ENCODE measurements around the gene EPSTI1. TPM values are rescaled to one million over a fixed set of nuclear protein-coding genes. Genes with fewer than 3 reads are reported as not detected.
"Not testable (repeated sequence)": the region's sequence is repeated elsewhere in the genome, so short reads cannot be mapped to it uniquely, and the experiment has no call there.

The EPSTI1 gene
- polyA plus RNA-seq, 3 donors: 2.7 to 10.5 (median 3.7) TPM

DNA sequence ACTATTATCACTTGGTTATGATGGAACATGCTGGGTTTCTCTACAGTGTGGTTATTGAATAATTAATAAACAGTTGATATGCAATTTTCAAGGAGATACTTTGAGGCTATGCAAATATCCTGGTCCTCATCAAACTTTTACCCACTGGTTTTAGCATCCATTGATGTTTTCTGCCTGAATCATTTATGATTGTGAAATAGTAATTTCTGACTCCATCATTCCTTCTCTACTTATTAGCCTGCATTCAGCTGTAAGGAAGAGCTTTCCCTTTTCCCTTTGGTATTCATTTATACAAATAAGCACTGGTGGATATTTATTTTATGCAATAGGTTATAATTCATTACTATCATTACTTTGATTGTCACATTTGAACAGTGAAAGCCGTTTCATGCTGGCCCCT lies 17.5 kb upstream of the EPSTI1 start:
- 85 to 89% (median 88%) methylated on average over 1 of the region's 1 CpG for WGBS, 3 donors
- no peak overlapping the region for H3K27ac ChIP-seq (ENCODE audit: low read depth, low read length)

DNA sequence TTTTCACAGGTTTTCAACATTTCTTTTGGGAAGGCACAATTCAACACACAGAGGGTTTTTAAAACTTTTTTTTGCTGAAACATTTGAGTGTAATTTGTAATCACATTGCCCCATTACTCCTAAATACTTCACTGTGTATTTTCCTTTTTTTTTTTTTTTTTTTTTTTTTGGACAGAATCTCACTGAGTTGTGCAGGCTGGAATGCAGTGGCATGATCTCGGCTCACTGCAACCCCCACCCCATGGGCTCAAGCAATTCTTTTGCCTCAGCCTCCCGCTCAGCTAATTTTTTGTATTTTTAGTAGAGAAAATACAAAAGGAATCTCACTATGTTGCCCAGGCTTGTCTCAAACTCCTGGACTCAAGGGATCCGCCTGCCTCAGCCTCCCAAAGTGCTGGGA lies 16.6 kb upstream of the EPSTI1 start:
- H3K27ac ChIP-seq (ENCODE audit: low read depth, low read length): no peak overlapping the region
- WGBS, 3 donors: 91 to 97% (median 94%) methylated on average over 3 of the region's 3 CpGs

DNA sequence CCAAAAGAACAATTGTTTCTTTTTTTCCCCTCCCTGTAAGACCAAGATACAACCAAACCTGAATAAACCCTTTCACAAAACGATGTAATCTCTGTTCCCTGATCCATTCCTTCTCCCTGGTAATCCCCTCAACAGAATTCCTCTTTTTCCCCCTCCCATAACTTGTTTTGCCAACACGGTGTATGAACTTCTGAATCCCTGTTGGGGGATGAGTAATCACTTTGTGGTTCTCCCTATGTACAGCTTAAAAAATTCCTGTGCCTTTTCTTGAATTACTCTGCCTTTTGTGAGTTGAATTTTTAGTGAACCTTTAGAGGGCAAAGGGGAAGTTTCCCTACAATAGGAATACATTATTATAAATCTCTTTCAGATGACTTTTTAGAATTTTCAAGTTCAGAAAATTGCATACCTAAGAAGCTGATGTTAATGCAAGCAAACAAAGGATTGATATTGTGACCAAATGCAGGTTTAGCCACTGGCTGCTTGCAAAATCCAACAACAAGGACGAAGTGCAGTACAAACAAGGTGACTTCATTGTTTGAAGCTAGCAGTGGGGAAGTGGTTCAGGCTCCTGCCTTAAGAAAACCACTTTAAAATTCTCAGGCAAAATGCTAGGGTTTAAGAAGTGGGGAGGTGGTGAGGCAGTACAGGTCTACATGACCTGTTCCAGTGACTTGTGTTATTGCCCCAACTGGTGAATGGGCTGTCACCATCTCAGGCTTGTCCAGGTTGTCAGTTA lies 15.0 kb upstream of the EPSTI1 start:
- WGBS, 3 donors: 40 to 54% (median 48%) methylated on average over 3 of the region's 3 CpGs
- no peak overlapping the region for H3K27ac ChIP-seq (ENCODE audit: low read depth, low read length)

DNA sequence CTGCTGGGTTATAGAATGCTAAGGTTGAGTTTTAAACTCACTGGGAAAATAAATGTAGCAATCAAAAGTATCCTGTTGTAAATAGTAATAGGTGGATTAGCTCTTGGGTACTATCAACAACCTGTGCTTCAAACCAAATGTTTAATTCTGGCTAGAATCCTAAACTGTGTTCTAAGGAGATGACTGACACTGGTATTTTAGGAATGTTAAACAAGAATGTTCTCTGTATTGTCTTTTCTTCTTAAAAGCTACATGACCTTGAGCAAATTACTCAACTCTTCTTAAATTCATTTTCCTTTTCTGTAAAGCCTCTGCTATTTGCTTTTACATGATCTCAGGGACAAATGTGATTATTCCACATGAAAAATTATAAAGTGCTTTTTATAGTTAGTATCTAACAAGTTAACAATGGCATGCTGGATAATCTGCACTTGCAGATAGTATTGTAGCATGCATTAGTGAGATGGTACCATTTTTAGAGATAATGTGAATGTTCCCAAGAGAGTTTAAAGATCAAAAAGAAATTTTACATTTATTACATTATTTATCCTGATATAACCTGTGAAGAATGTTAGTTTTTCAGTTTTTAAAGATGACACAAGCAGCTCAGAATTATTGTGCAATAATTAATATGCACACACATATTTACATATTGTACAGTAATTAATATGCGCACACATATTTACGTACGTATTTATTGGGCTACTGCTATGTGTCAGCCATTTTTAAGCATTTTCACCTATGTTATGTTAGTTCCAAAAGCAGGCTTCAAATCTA lies 13.6 kb upstream of the EPSTI1 start:
- H3K27ac ChIP-seq (ENCODE audit: low read depth, low read length): no peak overlapping the region
- WGBS, 3 donors: 92 to 97% (median 97%) methylated on average over 3 of the region's 3 CpGs

DNA sequence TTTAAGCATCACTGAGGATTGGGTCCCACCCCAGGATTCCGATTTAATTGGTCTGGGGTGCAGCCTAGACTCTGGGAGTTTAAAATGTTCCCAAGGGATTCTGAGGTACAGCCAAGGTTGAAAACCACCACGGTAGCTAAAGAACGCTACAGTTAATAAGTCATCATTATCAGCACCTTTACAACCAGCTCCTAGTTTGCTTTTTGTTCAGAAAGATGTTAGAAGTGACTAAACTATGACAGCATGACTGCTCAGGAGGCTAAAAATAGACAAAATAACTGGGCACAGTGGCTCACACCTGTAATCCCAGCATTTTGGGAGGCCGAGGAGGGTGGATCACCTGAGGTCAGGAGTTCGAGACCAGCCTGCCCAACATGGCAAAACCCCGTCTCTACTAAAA lies 11.7 kb upstream of the EPSTI1 start:
- H3K27ac ChIP-seq (ENCODE audit: low read depth, low read length): no peak overlapping the region
- WGBS, 3 donors: 95 to 96% (median 96%) methylated on average over 6 of the region's 6 CpGs

DNA sequence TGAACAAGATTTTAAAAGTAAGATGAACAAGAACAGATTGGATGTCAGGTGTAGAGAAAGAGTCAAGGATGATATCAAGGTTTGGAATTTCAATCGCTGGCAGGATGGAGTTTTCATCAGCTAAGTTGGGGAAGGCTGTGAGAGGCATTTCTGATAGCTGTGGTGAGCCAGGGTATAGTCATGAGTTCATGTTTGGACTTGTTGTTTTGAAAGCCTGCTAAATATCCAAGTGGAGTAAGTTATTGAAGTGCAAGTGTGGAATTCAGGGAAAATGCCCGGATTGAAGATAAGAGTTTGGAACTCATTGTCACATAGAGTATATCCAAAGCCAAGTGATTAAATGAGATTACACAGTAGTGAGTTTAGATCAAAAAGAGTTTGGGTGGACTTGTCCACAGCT lies 11.0 kb upstream of the EPSTI1 start:
- 87 to 99% (median 92%) methylated on average over 2 of the region's 2 CpGs for WGBS, 3 donors
- H3K27ac ChIP-seq (ENCODE audit: low read depth, low read length): no peak overlapping the region

DNA sequence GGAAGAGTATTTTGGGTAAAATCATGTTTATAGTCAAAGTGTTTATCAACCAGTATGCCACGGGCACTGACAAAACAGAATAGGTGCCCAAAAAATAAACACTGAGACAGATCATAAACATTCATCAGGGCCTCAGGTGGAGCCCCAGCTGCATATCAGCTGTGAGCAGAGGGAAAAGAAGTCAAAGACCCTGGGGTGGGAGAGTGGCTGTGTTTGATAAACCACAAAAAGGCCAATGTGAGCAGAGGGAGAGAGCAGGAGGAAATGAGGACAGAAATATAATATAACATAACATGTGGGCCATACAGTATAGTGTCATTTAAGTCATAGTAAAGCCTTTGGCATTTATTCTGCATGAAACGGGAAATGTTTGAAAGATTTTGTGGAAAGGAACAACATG lies 10.0 kb upstream of the EPSTI1 start:
- WGBS, 3 donors: 78 to 92% (median 90%) methylated on average over 2 of the region's 2 CpGs
- H3K27ac ChIP-seq (ENCODE audit: low read depth, low read length): no peak overlapping the region

DNA sequence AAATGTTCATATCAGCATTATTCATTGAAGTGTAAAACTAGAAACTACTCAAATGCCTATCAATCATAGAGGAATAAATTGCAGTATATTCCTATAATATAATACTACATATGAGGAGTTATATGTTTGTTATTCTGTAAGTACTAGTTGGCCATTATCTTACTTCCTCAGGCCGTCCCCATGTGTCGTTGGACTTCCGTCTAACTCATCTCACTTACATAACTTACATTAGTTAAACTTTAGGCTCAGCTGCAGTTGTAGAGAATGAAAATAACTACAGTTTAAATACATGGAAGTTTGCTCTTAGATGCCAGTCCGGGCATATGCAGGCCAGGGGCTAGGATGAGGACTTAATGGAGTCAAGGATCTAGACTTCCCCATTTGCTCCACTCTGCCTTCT lies 8.6 kb upstream of the EPSTI1 start:
- 48 to 73% (median 49%) methylated on average over 4 of the region's 4 CpGs for WGBS, 3 donors
- H3K27ac ChIP-seq (ENCODE audit: low read depth, low read length): no peak overlapping the region

DNA sequence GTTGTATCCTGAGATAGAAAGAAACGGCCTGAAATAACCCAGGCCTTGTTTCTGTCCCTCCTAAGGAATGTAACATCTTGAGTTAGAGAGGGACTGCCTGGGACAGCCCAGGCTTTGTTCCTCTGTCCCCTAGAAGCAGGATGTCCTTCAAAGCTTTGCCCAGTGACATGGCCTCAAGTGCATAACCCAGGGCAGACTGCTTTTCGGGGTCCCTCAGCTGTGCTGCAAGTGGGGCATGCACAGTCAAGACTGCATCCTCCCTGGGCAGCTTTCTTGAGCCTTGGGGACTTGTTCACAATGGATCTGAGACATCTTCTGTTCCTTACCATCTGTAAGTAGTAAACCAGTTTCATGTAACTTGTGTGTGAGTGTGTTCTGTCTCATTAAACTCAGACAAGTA lies 7.5 kb upstream of the EPSTI1 start:
- no peak overlapping the region for H3K27ac ChIP-seq (ENCODE audit: low read depth, low read length)
- 70 to 87% (median 73%) methylated on average over 2 of the region's 2 CpGs for WGBS, 3 donors

DNA sequence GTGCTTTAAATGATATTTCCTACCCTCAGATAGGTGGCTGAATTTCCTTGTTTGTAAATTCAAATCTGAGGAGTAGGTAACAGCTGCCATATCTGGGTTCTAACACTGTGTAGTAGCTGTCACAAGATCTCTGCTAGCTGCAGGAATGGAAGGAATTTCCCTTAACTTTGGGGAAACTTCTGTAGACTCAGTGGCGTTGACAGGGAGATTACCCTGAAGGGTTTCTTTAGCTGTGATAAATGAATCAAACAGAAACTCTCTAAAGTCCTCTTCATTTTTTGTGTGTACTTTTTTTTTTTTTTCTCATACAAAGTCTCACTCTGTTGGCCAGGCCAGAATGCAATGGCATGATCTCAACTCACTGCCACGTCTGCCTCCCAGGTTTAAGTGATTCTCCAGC lies 5.3 kb upstream of the EPSTI1 start:
- no peak overlapping the region for H3K27ac ChIP-seq (ENCODE audit: low read depth, low read length)
- 90 to 96% (median 91%) methylated on average over 2 of the region's 2 CpGs for WGBS, 3 donors

DNA sequence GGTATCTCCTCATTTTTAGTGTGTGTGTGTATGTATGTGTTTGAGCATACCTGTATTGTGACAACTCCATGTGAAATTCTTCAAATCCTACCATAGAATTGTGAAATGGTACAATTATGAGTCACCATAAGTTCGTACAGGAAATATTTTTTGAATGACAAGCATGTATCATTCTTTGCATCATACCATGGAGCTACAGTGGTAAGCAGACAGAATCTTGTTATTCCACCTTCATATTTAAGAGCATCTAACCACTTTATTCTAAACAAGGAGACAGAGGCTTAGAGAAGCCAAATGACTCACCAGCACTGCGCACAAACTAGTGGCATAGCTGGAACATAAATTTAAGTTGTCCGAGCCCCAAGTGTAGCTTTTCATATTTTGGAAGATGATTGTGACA lies 4.5 kb upstream of the EPSTI1 start:
- 77 to 85% (median 81%) methylated on average over 3 of the region's 3 CpGs for WGBS, 3 donors
- H3K27ac ChIP-seq (ENCODE audit: low read depth, low read length): no peak overlapping the region

DNA sequence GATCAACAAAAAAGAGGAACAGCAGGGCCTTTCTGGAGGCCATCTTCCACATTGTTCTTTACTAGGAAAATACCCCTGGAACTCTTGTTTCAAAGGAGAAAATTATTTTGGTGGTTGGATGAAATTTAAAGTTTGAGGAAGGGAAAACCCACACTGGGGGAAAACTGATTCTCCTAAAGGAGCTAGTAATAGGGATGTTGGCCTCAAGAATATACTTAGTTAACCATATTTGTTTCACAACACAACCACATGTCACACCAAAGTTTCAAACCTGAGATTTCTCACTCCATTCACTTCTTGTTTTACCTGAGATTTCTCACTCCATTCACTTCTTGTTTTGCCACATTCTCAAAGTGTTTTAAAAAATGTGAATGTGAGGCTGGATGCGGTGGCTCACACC lies 2.8 kb upstream of the EPSTI1 start:
- 96% methylated on average over 1 of the region's 1 CpG for WGBS, 3 donors
- H3K27ac ChIP-seq (ENCODE audit: low read depth, low read length): no peak overlapping the region

DNA sequence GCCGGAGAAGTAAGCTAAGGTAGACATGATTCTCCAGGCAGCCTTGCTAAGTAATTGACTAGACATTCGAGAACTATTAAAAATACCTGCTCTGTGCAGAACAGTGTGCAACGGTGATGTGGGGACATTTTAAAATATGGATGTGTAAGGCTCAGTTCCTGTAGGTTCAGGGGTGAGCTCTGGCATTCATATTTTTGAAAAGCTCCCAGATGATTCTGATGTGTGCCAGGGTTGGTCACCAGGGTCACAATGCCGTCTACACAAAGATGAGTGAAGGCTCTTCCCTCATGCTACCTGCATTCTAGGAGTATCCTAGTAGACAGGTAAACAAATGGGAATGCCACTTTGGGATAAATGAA lies 702 bp upstream of the EPSTI1 start:
- no peak overlapping the region for H3K27ac ChIP-seq (ENCODE audit: low read depth, low read length)
- WGBS, 3 donors: 37 to 55% (median 46%) methylated on average over 4 of the region's 4 CpGs

DNA sequence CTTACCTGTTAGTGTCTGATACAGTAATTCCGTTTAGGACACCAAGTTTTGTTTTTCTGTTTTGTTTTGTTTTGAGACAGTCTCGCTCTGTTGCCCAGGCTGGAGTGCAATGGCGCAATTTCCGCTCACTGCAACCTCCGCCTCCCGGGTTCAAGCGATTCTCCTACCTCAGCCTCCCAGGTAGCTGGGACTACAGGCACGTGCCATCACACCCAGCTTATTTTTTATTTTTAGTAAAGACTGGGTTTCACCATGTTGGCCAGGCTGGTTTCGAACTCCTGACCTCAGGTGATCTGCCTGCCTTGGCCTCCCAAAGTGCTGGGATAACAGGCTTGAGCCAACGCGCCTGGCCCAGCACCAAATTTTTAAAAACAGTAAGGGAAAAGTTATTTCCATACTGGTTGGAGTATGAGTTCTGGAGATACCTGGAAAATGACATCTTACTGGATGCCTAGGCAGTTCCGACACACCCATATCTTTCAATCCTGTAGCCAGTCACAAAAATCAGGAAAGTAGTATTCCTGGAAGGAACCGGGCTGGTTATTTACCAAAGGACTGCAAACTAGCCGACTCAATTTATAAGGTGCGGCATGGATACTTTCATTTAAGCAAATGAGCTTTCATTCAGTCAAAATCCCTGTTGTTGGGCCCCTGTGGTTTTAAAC lies 676 bp downstream of the EPSTI1 start:
- 54 to 71% (median 56%) methylated on average over 15 of the region's 15 CpGs for WGBS, 3 donors

DNA sequence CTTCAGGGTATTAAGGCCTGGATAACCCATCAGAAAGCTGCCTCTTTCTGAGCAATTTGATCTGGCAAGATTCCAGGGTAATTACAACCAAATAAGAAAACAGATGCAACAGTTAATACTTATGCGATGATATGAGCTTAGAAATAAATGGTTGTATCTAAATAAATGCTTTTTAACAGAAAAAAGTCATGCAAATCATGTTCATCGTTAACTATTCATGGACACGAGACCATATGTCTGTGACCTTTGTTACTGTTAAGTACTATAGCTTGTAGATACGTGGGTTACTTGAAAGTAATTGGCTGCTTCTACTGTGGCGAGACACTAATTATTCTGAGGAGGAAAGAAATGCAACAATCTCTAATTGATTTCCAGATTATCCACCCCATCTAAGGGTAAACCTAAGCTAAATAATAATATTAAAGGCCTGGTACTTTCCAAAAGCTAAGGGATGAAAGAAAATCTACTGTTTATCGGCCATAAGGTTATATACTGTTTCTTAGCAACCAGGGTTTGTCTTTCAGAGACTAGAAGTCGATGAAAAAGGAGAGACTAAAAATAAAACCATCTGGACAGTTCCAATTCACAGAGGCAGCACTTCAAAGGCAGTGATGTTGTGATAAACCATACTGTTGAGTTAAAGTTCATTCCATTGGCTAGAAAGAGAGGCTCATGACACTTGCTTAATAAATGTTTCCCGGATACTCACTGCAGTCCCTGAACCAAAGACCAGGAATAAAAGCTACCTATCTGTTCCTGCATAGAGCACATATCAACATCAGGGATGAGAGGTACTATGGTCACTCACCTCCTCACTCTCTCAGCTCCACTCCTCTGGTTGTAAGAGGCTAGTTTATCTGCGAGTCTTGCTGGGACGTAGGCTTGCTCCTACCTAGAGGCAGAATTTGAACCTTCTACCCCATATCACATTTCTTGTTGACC lies 1.5 kb downstream of the EPSTI1 start:
- WGBS, 3 donors: 48 to 76% (median 57%) methylated on average over 10 of the region's 10 CpGs
- H3K27ac ChIP-seq (ENCODE audit: low read depth, low read length): no peak overlapping the region

More for the DNA sequence above, 676 bp downstream of the EPSTI1 start:
- H3K27ac ChIP-seq (ENCODE audit: low read depth, low read length): not testable (repeated sequence)

DNA sequence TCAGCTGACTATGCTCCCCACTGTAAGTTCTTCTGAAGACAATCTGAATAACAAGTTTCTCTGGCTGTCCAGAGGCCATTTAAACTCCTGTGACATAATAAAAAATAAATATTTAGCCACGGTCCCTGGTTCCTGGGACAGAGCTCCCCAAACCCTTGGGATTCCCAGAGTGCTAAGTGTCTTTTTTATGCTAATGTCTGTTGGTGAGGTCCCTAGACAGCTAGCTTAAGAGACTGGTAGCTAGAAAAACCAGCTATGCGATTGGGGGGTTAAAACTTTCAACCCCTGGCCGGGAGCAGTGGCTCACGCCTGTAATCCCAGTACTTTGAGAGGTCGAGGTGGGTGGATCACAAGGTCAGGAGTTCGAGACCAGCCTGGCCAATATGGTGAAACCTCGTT lies 5.9 kb downstream of the EPSTI1 start:
- 75 to 81% (median 80%) methylated on average over 7 of the region's 7 CpGs for WGBS, 3 donors
- no peak overlapping the region for H3K27ac ChIP-seq (ENCODE audit: low read depth, low read length)

DNA sequence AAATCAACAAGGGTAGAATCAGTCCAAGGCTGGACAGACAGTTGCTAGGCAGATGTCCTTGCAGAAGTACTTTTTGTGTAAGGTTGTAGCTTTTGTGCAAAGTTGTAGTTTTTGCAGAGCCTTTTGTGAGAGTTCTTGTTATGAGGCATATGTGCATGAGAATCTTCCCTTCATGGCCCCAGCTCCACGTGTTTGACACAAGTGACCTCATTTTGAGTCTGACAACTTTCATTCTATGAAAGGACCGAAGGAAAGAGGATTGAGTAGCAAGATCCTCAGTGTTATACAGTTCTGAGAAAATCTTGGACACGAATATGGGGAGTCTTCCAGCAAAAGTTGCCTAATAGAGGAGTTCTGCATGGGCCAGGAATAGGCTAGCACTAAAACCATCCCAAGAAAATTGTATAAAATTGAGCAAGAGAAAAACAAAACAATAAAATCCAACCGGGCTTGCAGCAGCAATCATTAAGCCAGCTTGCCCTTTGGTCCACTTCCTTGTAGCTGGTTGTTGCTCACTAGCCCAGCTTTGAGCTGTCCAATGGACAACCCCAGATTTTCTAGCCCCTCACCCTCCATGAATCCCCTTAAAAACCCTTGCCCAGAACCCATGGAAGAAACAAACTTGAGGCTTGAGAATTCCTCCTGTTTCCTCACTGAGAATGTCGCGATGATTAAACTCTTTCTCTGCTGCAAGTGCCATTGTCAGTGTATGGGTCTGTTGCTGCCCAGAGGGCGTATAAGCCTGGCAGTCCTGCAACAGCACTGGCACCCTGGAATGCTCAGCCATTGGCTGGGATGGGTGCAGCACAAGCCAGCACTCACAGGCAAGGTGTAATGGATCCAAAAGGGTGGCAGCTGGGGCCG lies 6.5 kb downstream of the EPSTI1 start:
- no peak overlapping the region for H3K27ac ChIP-seq (ENCODE audit: low read depth, low read length)
- WGBS, 3 donors: 70 to 80% (median 78%) methylated on average over 8 of the region's 8 CpGs

DNA sequence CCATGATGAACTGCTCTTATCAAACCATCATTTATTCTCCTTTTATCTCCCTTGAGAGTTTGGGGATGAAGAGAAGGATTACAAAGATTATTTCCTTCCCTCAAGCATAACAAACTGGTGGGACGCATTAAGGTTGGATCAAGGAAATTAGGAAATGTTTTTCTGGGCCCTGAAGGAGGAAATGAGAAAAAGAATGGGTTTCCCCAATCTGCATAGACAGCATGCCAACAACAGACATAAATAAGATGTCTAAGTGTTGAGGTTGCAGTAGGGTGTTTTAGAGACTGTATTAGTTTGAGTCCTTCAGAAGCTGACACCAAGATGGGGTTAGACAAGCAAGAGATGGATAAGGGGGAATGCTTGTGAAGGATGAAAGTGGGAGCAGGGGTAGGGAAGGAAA lies 7.3 kb downstream of the EPSTI1 start:
- H3K27ac ChIP-seq (ENCODE audit: low read depth, low read length): no peak overlapping the region
- WGBS, 3 donors: 25 to 85% (median 26%) methylated on average over 1 of the region's 1 CpG
